C1 segment of cervical spinal cord (tissue), 14 donors: Measurements from ENCODE around the gene TRIP13.
"Not testable (repeated sequence)": the region's sequence is repeated elsewhere in the genome, so short reads cannot be mapped to it uniquely, and the experiment has no call there.

Experiments
- DNase-seq, 14 donors: peaks; one replicate each; lab custom pipeline; 2025; lab: John Stamatoyannopoulos, UW

TRIP13 gene

DNA sequence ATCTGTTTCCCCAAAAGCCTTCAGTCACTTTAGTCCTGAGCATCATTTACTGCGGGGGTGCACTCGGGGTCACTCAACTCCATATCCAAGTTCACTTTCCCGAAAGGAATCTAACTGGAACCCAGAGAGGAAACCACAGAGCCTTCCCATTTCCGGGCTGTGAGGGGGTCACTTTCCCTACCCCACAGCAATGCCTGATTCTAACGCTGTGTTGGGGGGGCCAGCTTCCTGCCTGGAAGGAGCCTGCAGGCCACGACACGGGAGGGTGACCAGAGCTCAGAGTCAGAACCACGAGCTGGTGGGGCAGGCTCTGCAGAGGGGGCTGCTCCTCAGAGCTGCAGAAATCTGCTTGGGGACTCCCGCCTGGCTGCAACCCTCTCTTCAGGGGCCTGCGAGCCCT is 20.4 kb upstream of the TRIP13 start:
- no peak for DNase-seq

DNA sequence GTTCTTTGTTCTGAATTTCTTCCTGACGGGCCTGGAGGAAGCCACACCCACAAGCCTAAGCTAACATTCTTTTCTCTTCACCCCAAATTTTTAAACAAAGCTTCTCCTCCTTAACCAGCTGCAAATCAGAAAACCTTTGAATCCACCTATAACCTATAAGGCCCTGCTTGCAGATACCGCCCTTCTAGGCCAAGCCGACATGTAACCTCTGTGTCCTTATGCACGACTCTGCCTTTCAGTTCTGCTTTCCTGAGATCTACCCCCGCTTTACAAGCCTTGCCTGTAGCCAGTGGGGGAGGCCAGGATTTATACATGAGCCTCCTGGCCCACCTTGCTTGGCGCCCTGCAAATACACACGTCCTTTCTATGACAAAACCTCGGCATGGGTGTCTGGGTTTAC is 19.4 kb upstream of the TRIP13 start:
- no peak for DNase-seq

- no peak for DNase-seq
These were observed 16.8 kb upstream of the TRIP13 start for GRCh38 chr5:875931-876330.

DNA sequence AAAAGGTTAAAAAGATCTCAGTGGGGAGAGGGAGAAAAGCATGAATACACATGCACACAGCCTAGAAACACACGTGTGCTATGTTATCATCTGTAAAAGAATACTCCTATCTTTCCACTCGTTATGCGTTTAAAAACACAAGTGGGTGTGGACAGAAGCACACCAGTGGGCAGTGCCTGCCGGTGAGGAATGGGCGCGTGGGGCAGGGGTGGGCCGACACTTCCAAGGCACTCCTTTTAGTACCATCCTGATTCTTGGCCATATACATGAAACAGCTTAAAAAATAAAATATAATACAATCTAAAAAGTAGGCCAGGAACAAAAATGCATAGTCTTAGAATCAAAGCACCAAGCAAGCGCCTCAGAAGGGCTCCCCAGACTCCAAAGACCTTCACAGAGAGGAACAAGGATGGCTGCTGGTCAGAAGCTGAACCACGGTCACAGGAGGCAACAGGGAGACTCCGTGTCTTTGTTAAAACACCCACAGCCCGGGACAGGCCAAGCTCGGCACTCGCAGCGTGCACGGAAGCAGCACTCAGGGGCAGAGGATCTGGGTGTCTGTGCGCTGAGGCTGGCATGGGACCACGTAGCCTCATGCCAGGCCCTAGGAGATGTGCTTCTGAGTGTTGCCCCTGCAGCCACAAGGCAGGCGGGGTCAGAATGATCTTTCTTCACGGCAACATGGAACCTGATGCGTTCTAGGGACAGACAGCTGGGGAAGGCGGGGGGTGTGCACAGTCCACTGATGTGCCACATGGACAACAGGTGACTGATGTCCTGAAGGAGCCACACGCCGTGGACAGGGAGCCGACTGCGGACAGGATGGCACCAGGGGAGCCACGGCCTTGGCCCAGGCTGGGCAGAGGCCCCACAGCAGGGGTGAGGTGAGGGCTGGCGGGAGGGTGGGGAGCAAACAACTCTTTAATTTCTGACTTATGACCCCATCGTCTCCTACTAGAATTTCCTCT is 16.0 kb upstream of the TRIP13 start:
- no peak for DNase-seq

DNA sequence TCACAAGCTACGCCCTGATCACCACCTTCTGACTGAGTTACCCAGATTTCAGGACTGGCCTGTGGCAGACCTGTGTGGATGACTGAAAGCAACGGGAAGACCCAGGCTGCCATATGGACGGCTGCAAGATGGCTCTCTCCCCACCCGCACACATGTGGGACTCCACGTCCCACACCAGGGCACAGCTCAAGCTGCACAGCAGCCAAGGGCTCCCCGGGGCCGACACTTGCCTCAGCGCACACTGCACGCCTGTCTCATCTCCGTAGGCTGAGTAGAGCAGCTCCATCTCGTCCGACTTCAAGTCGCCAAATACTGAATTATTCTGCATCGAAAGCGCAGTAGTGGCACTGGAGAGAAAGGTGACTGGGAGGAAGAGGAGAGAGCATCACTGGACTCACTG is 14.6 kb upstream of the TRIP13 start:
- DNase-seq = no peak

GRCh38 chr5:878677-879076 is 14.0 kb upstream of the TRIP13 start:
- DNase-seq = not testable (repeated sequence)

DNA sequence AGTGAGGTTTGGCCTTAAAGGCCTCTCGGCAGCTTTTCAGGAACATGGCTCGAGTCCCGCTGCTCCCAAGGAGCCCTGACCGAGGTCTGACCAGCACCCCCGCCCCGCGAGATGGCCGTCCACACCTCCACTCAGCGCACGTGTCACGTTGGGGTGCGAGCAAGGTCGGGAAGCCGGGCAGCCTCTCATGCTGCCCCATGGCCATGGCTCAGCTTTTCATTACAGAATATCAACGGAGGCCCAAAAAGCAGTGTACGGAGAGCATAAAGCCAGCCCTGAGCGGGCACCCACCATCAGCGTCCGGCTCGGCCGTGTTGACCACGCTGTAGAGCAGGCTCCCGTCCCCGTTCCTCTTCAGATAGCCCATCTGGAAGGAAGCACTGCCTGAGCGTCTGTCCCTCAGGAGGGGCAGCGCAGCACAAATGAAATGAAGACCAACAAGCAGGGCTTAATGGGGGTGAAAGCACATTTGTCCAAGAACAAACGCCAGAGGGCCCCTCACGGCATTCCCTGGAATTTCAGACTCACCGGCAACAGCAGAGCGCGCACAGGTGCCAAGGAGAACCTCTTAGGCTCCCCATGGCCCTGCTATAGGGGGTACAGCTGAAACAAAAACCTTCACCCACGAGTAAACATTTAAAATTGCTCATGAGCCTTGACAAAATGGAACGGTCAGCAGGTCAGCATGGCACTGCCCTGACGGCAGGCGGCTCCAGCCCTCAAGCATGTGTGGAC is 11.7 kb upstream of the TRIP13 start:
- DNase-seq = no peak

DNA sequence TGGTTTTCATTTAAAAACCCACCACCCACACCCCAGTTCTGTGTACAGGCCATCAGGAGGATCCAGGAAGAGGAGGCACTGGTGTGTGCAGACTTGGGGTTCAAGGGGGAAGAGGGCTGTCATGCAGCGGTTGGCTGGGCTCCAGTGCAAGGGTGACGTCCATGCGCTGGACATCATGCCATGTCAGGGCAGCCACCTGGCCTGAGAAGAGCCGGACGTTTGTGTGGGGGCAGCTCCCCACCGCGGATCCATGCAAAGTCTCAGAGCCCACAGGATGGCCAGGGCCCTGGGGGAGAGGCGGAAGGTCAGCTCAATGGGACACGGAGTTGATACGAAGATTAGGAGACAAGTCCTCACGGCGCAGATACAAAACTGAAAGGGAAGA is 11.1 kb upstream of the TRIP13 start:
- no peak for DNase-seq

- no peak for DNase-seq
These were observed 10.2 kb upstream of the TRIP13 start for GRCh38 chr5:882253-883183.

DNA sequence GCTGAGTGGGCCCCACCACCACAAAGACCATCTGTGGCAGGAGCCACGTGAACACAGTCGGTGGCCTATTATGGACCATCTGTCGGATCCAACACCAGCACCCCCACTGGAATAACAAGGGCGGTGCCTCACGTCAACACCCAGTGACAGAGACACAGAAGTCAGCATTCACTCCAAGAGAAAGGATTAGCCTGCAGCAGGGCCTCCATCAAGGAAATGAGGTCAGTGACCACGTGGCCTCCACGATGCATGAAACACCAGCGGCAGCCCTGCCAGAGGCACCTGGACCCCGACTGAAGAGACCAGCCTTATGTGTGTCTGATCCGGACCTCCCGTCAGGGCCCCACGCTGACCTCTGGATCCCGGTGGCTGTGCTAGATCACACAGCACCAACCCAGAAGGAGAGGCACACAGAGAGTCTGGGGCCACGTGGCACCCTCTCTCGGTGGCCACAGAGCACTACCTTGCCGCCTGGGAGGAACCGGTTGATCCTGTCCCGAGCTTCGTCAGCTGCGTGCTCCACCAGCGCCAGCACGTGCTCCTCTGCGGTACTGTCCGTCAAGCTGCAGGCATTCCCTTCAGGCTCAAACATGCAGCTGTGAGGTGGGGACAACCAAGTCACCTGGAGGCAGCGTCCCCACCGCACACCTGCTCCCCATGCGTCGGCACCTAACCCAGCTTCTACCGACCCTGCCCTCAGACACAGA is 9.1 kb upstream of the TRIP13 start:
- peak in 5 of 14 donors; percentile 6 to 67 (median 14) for DNase-seq

- no peak for DNase-seq
These were observed 8.1 kb upstream of the TRIP13 start for GRCh38 chr5:884345-885126.

DNA sequence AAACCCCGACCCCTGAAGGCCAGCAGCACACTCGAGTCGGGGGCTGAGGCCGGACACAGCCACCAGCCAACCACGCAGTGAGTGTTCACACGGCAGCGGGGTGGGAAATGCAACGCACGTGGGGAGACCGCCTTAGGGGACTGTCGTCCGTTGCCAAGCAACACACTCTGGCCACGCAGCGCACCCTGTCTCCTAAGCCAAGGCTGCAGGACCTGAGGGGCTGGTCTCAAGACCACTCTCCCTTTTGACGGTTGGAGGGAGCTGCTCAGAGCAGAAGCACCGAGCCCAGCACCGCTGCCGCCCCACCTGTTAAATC is 7.6 kb upstream of the TRIP13 start:
- no peak for DNase-seq

DNA sequence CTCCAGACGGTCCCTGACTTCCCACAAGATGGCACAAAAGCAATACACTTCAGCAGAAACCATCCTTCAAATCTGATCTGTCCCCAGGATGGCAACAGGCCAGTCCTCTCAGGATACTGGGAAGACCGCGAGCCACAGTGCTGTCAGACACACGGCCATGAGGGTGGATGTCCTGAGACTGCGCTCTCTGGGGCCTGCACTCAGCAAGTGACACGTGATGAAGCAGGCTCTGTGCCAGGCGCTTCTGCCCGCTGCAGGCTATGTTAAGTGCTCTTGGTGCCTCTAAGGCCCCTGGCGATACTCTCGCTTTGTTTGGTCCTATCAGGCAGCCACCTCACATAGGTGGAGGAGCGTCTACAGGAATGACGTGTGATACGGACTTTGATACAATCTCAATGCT is 7.2 kb upstream of the TRIP13 start:
- DNase-seq = peak in 5 of 14 donors; percentile 9 to 39 (median 33)

GRCh38 chr5:886036-886435 is 6.6 kb upstream of the TRIP13 start:
- DNase-seq = no peak

DNA sequence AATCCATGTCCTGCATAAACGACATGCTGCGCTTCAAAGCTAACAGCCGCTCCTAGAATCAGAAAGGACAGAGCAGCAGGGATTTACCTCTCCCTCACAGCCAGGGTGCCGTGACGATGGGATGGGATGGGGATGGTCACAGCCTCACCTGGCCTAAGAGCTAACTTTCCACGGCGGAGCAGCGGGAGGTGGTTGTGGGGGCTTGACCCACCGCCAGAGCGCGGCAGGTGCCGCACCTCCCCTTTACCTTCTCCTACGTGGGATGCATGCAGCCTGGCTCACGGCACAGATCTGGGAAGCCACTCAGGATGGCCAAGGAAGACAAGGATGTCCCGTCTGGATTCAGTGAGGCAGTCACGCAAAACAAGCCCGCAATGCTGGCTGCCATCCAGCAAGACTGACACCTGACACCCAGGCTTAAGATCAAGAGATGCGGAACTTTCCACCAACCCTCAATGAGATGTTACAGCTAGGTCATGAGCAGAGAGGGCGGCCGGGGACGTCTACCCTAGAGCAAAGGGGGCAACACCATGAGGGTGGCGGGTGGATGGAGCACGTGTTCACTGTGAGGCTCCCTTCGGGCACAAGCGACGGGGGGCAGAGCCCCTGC is 5.9 kb upstream of the TRIP13 start:
- DNase-seq = no peak

GRCh38 chr5:887947-888637 is 4.6 kb upstream of the TRIP13 start:
- no peak for DNase-seq

DNA sequence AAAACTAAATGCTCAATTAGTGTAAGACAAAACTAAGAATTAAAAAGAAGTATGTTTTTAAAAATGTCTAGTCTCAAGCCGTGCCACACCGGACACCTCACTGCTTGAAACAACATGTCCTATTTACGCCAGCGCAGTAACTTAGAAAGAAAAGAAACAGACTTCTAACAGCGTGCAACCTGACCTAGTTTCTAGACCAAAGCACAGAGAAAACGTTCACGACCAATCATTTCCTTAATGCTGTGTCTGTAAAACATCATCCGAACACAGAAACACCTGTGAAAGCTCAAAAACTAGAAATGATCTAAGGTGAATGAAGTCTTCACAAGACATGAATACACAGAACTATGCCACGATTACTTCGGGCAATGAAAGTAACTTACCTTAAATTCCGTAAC is 4.0 kb upstream of the TRIP13 start:
- DNase-seq = no peak

GRCh38 chr5:889075-889710 is 3.5 kb upstream of the TRIP13 start:
- no peak for DNase-seq
